ENCODE data around the gene TTBK1.

The TTBK1 gene

GRCh38 chr6:43318011-43318410, 74.7 kb downstream of the TTBK1 start:
- H3K4me3 ChIP-seq (ENCODE audit: low read depth, low read length), result no peak overlapping the region
- no peak for DNase-seq (ENCODE audit: low read depth)

DNA sequence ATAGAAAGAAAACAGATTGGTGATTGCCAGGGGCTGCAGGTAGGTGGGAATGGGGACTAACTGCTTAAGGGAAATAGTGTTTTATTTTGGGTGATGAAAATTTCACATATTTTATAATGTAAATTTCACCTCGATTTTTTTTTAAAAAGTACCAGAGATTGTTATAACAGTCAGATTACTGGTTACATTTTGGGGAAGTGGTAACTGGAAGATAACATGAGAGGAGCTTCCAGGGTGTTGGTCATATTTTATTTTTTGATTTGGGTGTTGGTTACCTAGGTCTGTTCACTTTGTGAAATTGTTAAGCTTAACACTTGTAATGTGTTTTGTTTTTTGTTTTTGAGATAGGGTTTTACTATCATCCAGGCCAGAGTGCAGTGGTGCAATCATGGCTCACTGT, 82.6 kb downstream of the TTBK1 start:
- DNase-seq (ENCODE audit: low read depth), result no peak
- H3K4me3 ChIP-seq (ENCODE audit: low read depth, low read length), result no peak overlapping the region

DNA sequence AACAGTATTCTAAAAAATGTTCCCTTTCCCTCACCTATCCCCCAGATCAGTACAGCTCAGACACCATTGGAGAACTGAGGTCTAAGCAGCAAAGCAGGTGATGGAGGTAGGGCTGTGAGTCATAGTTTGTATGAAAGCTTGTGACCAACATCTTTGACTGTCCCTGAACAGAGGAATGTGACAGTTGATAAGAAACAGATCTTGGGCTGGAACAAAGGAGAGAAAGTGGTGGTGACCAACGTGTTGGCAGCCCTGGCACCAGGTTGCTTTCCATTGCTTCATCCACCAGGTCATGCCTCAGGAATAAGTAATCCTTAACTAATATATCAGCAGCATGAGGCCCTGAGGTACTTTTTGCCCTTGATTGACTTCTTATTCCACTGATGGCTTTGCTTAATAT, 85.2 kb downstream of the TTBK1 start:
- H3K4me3 ChIP-seq (ENCODE audit: low read depth, low read length), result no peak overlapping the region
- DNase-seq (ENCODE audit: low read depth), result no peak

DNA sequence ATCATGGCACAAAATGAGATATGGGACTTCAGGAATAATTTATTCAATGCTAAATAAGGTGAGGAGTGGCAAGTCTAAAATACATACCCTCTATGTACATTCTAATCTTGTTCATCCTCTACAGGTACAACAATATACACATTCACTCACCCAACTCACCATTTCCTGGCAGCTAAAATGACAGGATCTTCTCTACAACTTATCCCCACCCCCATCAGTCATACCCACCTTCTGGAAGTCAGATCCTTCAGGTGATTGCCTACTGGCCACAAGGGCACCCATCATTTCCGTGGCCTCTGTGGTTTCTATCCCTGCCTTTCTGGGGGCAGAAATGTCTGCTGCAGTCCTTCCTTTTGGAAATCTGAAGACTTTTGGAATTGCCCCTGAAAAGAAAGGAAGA, 88.2 kb downstream of the TTBK1 start:
- H3K4me3 ChIP-seq (ENCODE audit: low read depth, low read length), result no peak overlapping the region
- DNase-seq (ENCODE audit: low read depth), result no peak

DNA sequence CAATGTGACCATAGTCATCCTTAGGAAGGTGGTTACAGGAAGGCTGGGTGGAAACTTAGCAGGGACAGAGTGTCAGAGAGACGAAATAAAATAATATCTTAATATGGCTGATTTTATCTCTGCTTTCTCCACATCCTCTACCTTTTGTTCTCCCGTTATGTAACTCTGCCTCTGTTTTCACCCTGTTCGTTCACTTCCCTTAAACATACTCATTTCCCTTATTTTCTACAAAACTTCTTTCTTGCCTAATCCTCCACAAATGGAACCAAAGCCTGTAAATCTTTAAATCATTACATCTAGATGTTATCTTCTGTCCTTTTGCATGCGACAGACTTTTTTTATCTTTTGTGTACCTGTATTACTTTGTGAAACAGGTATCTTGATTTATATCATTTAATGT, 88.6 kb downstream of the TTBK1 start:
- H3K4me3 ChIP-seq (ENCODE audit: low read depth, low read length), result no peak overlapping the region
- no peak for DNase-seq (ENCODE audit: low read depth)

- DNase-seq (ENCODE audit: low read depth), result peak; percentile 13
Measured at GRCh38 chr6:43334466-43335095, 91.3 kb downstream of the TTBK1 start.

GRCh38 chr6:43335469-43335868, 92.2 kb downstream of the TTBK1 start:
- no peak for DNase-seq (ENCODE audit: low read depth)
- H3K4me3 ChIP-seq (ENCODE audit: low read depth, low read length), result no peak overlapping the region

More at GRCh38 chr6:43334466-43335095, 91.3 kb downstream of the TTBK1 start:
- H3K4me3 ChIP-seq (ENCODE audit: low read depth, low read length), result no peak overlapping the region

GRCh38 chr6:43336382-43336781, 93.1 kb downstream of the TTBK1 start:
- DNase-seq (ENCODE audit: low read depth), result no peak
- no peak overlapping the region for H3K4me3 ChIP-seq (ENCODE audit: low read depth, low read length)
